PC-3 (cell line): ENCODE measurements around the gene FGFR1OP2. TPM values are rescaled to one million over a fixed set of nuclear protein-coding genes. Genes with fewer than 3 reads are reported as not detected.

ENCODE experiments used
- ATAC-seq: fragments of 200-7000 bp; cut with Tn5 transposase; 2 replicates; pipeline ENCODE4 v1.9.1; 2020; ENCODE audit warnings: mild to moderate bottlenecking, moderate library complexity
- BruUV-seq: library from RNA; stranded (reverse); fragments of 400-500 nt; replicated peaks from 2 replicates; lab custom pipeline; 2021; lab: Mats Ljungman, UMichigan
- CTCF ChIA-PET: fragments of 300-600 bp; sonication (Branson Sonifier 250); formaldehyde crosslinking; loops from one replicate; lab custom pipeline; 2022; ENCODE audit warnings: antibody characterized with exemption; lab: Charles Lee
- POLR2A ChIA-PET: fragments of 300-600 bp; sonication (Branson Sonifier 250); formaldehyde crosslinking; loops from one replicate; lab custom pipeline; 2022; ENCODE audit warnings: antibody characterized with exemption; ENCODE audit not compliant: unreplicated experiment; lab: Charles Lee
- DNase-seq: peaks from one replicate; pipeline ENCODE4 v3.0.0-alpha.2; 2015
- H2AFZ ChIP-seq: fragments of 300-600 bp; sonication (generic); 2 replicates; pipeline ENCODE4 v1.6.0; 2016; ENCODE audit warnings: antibody characterized with exemption, low read length
- H3F3A ChIP-seq: fragments of 300-600 bp; sonication (generic); one replicate; pipeline ENCODE4 v1.6.0; 2017; ENCODE audit warnings: antibody characterized with exemption, low read length, control low read depth, mild to moderate bottlenecking; ENCODE audit not compliant: unreplicated experiment
- H3K27ac ChIP-seq: fragments of 300-600 bp; sonication (generic); 2 replicates; pipeline ENCODE4 v1.5.1; 2016; ENCODE audit warnings: mild to moderate bottlenecking, low read length
- H3K27me3 ChIP-seq: fragments of 300-600 bp; sonication (generic); 2 replicates; pipeline ENCODE4 v1.6.1; 2016; ENCODE audit warnings: low read length, mixed read lengths
- H3K36me3 ChIP-seq: fragments of 300-600 bp; sonication (generic); 2 replicates; pipeline ENCODE4 v1.6.1; 2016; ENCODE audit warnings: low read depth, mixed run types, low read length, mixed read lengths
- H3K4me1 ChIP-seq: fragments of 300-600 bp; sonication (generic); 2 replicates; pipeline ENCODE4 v1.5.1; 2016; ENCODE audit warnings: low read length; ENCODE audit not compliant: insufficient read depth
- H3K4me2 ChIP-seq: fragments of 300-600 bp; sonication (generic); 2 replicates; pipeline ENCODE4 v1.6.0; 2016; ENCODE audit warnings: low read length
- H3K4me3 ChIP-seq: fragments of 300-600 bp; sonication (generic); 2 replicates; pipeline ENCODE4 v1.5.1; 2016; ENCODE audit warnings: mild to moderate bottlenecking, low read length, mixed read lengths
- H3K79me2 ChIP-seq: fragments of 300-600 bp; sonication (generic); 2 replicates; pipeline ENCODE4 v1.6.1; 2017; ENCODE audit warnings: low read length, mixed read lengths
- H3K9ac ChIP-seq: fragments of 300-600 bp; sonication (generic); 2 replicates; pipeline ENCODE4 v1.6.0; 2016; ENCODE audit warnings: mild to moderate bottlenecking, low read length
- H3K9me2 ChIP-seq: fragments of 300-600 bp; sonication (generic); replicated peaks from 2 replicates; pipeline ENCODE4 v1.6.1; 2016; ENCODE audit warnings: mixed run types, low read length, mixed read lengths
- H3K9me3 ChIP-seq: fragments of 300-600 bp; sonication (generic); 2 replicates; pipeline ENCODE4 v1.6.1; 2016; ENCODE audit warnings: low read length, mixed read lengths
- H4K20me1 ChIP-seq: fragments of 300-600 bp; sonication (generic); 2 replicates; pipeline ENCODE4 v1.6.1; 2016; ENCODE audit warnings: low read length, mixed read lengths
- CTCF ChIP-seq: fragments of 300-600 bp; sonication (generic); conservative IDR thresholded peaks from 2 replicates; pipeline ENCODE4 v1.5.1; 2017; ENCODE audit warnings: antibody characterized with exemption, low read depth, mild to moderate bottlenecking, low read length
- EZH2 ChIP-seq: fragments of 300-600 bp; sonication (generic); IDR thresholded peaks from one replicate; pipeline ENCODE4 v1.6.1; 2017; ENCODE audit warnings: antibody characterized with exemption, mild to moderate bottlenecking, low read length; ENCODE audit not compliant: unreplicated experiment
- EZH2phosphoT487 ChIP-seq: fragments of 300-600 bp; sonication (generic); IDR thresholded peaks from 2 replicates; pipeline ENCODE4 v1.6.1; 2018; ENCODE audit warnings: mild to moderate bottlenecking, antibody characterized with exemption, low read length, borderline replicate concordance
- intact Hi-C: fragments of 100-400 bp; cut with micrococcal nuclease; formaldehyde crosslinking; loops from 2 replicates; pipeline ENCODE4 v1.9.0; 2023
- total RNA-seq: library from RNA; depleted of rRNA; stranded (reverse); fragments of >200 nt; gene quantifications from 2 replicates; pipeline ENCODE4 v1.2.3, GENCODE V29; 2014

Gene FGFR1OP2
- total RNA-seq, 1 experiment from 2014 or later: 74.3 TPM

- DNase-seq (no peak), ATAC-seq (no peak)
- H3K27me3 ChIP-seq: no peaks in the 10 kb centered on the region
- ChIA-PET CTCF (no interaction called here), POLR2A (no interaction called here)
- H3K27ac ChIP-seq: no peak overlapping the region
- peaks cover 38% of the 10 kb centered on the region for H3K4me1 ChIP-seq
- H3K79me2 ChIP-seq: peaks cover 94% of the 10 kb centered on the region
- H3K4me3 ChIP-seq: peak overlapping the region; percentile 76
- H2AFZ ChIP-seq: no peak overlapping the region
- intact Hi-C loops: no loop called here
- peak overlapping the region; percentile 89; the same call in 1 of the 2 replicates for H3K9ac ChIP-seq
- H3K36me3 ChIP-seq: no peaks in the 10 kb centered on the region
- H3F3A ChIP-seq: peaks cover 3% of the 10 kb centered on the region
- H4K20me1 ChIP-seq: peaks cover 47% of the 10 kb centered on the region
- no TSS peak for BruUV-seq
- H3K9me2 ChIP-seq: no peaks in the 10 kb centered on the region
- H3K9me3 ChIP-seq: no peaks in the 10 kb centered on the region
- H3K4me2 ChIP-seq: peak overlapping the region; percentile 94
- TF ChIP-seq EZH2phosphoT487 (no peak), CTCF (no peak), EZH2 (no peak)
These were observed 2.4 kb downstream of the FGFR1OP2 start for GRCh38 chr12:26940516-26941214.

- no peak overlapping the region for H2AFZ ChIP-seq
- ATAC-seq (no peak), DNase-seq (no peak)
- no peaks in the 10 kb centered on the region for H3K9me2 ChIP-seq
- peaks cover 94% of the 10 kb centered on the region for H3K79me2 ChIP-seq
- H4K20me1 ChIP-seq: peaks cover 42% of the 10 kb centered on the region
- H3K9ac ChIP-seq: peak overlapping the region; percentile 5; the same call in 1 of the 2 replicates
- H3K27ac ChIP-seq: no peak overlapping the region
- POLR2A ChIA-PET: no interaction called here
- CTCF ChIA-PET: interaction anchor here (0.7 kb wide), 1 partner anchor 78 kb away, joined by 3 read pairs; no protein-coding TSS in a partner anchor
- H3K4me3 ChIP-seq: peak overlapping the region; percentile 76; the same call in 1 of the 2 replicates
- H3K4me1 ChIP-seq: peaks cover 32% of the 10 kb centered on the region
- intact Hi-C loops: no loop called here
- no peaks in the 10 kb centered on the region for H3K36me3 ChIP-seq
- H3K9me3 ChIP-seq: no peaks in the 10 kb centered on the region
- peaks cover 3% of the 10 kb centered on the region for H3F3A ChIP-seq
- H3K4me2 ChIP-seq: peak overlapping the region; percentile 94
- H3K27me3 ChIP-seq: no peaks in the 10 kb centered on the region
- no TSS peak for BruUV-seq
- no peak for TF ChIP-seq CTCF
- TF ChIP-seq EZH2: no peak
- TF ChIP-seq EZH2phosphoT487: no peak
These were observed 2.9 kb downstream of the FGFR1OP2 start for GRCh38 chr12:26941215-26941594.

GRCh38 chr12:26948309-26948708, 10.0 kb downstream of the FGFR1OP2 start:
- intact Hi-C loops: no loop called here
- Histone ChIP-seq H4K20me1 (peaks cover 4% of the 10 kb centered on the region; the same call in 1 of the 2 replicates), H3F3A (no peaks in the 10 kb centered on the region), H2AFZ (no peak overlapping the region), H3K4me3 (no peak overlapping the region), H3K27me3 (no peaks in the 10 kb centered on the region), H3K9me2 (no peaks in the 10 kb centered on the region), H3K9ac (no peak overlapping the region), H3K27ac (no peak overlapping the region), H3K36me3 (peaks cover 5% of the 10 kb centered on the region), H3K4me2 (no peak overlapping the region), H3K4me1 (0 out of 2 replicates have a peak, but pooled peaks cover 8% of the 10 kb centered on the region), H3K9me3 (0 out of 2 replicates have a peak, but pooled peaks cover 4% of the 10 kb centered on the region), H3K79me2 (peaks cover 94% of the 10 kb centered on the region)
- no TSS peak for BruUV-seq
- TF ChIP-seq CTCF: no peak
- TF ChIP-seq EZH2: no peak
- TF ChIP-seq EZH2phosphoT487: no peak
- DNase-seq (no peak), ATAC-seq (no peak)
- CTCF ChIA-PET: no interaction called here
- POLR2A ChIA-PET: no interaction called here
